ENCODE results near the gene NEK8.
"Not testable (repeated sequence)": the region's sequence is repeated elsewhere in the genome, so short reads cannot be mapped to it uniquely, and the experiment has no call there.

Gene NEK8

DNA sequence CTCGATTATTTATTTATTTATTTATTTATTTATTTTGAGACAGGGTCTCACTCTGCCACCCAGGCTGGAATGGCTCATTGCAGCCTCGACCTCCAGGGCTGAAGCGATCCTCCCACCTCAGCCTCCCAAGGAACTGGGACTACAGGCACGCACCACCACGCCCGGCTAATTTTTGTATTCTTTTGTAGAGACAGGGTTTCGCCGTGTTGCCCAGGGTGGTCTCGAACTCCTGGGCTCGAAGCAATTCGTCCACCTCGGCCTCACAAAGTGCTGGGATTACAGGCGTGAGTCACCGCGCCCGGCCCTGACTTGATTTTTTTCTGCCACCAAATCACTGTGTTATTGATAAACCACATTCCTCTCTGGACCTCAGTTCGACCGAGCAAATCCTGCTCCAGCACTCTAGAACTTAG, 9.6 kb upstream of the NEK8 start:
- Histone ChIP-seq H3K27me3 (ENCODE audit: control insufficient read depth in 1 of 2, insufficient read depth in 2 of 2, low read length in 2 of 2) (no peaks in the 10 kb centered on the region), H3K9me3 (ENCODE audit: control insufficient read depth in 2 of 2, low read length in 2 of 2) (no peaks in the 10 kb centered on the region), H3K27ac (ENCODE audit: low read length) (peak overlapping the region; percentile 76), H3K9ac (ENCODE audit: low read length in 2 of 2) (peak overlapping the region; percentile 87 to 89), H3K4me3 (ENCODE audit: low read length in 2 of 2) (peak overlapping the region; percentile 93 to 96), H3K4me1 (ENCODE audit: control insufficient read depth, insufficient read depth, low read length) (peaks cover 49% of the 10 kb centered on the region), H3K36me3 (ENCODE audit: control insufficient read depth in 2 of 2, insufficient read depth in 2 of 2, low read length in 2 of 2) (peaks cover 31 to 39% of the 10 kb centered on the region in 2 donors)

GRCh38 chr17:28720247-28720996, 8.2 kb upstream of the NEK8 start:
- peak overlapping the region; percentile 76 for H3K27ac ChIP-seq (ENCODE audit: low read length)
- H3K27me3 ChIP-seq (ENCODE audit: control insufficient read depth in 1 of 2, insufficient read depth in 2 of 2, low read length in 2 of 2) = no peaks in the 10 kb centered on the region
- H3K4me3 ChIP-seq (ENCODE audit: low read length in 2 of 2) = peak overlapping the region; percentile 93 to 96
- H3K4me1 ChIP-seq (ENCODE audit: control insufficient read depth, insufficient read depth, low read length) = peaks cover 55% of the 10 kb centered on the region
- H3K36me3 ChIP-seq (ENCODE audit: control insufficient read depth in 2 of 2, insufficient read depth in 2 of 2, low read length in 2 of 2) = peaks cover 22 to 31% of the 10 kb centered on the region in 2 donors
- H3K9me3 ChIP-seq (ENCODE audit: control insufficient read depth in 2 of 2, low read length in 2 of 2) = no peaks in the 10 kb centered on the region
- H3K9ac ChIP-seq (ENCODE audit: low read length in 2 of 2) = peak overlapping the region; percentile 87 to 89

- Histone ChIP-seq H3K4me3 (ENCODE audit: low read length in 2 of 2) (peak overlapping the region; percentile 93 to 96), H3K9ac (ENCODE audit: low read length in 2 of 2) (peak overlapping the region in 1 of 2 donors; percentile 89), H3K36me3 (ENCODE audit: control insufficient read depth in 2 of 2, insufficient read depth in 2 of 2, low read length in 2 of 2) (peaks cover 22 to 28% of the 10 kb centered on the region in 2 donors), H3K4me1 (ENCODE audit: control insufficient read depth, insufficient read depth, low read length) (peaks cover 58% of the 10 kb centered on the region)
- H3K27ac ChIP-seq (ENCODE audit: low read length); H3K27me3 ChIP-seq (ENCODE audit: control insufficient read depth in 1 of 2, insufficient read depth in 2 of 2, low read length in 2 of 2); H3K9me3 ChIP-seq (ENCODE audit: control insufficient read depth in 2 of 2, low read length in 2 of 2): not testable (repeated sequence)
These were observed 7.6 kb upstream of the NEK8 start for GRCh38 chr17:28720997-28721329.

DNA sequence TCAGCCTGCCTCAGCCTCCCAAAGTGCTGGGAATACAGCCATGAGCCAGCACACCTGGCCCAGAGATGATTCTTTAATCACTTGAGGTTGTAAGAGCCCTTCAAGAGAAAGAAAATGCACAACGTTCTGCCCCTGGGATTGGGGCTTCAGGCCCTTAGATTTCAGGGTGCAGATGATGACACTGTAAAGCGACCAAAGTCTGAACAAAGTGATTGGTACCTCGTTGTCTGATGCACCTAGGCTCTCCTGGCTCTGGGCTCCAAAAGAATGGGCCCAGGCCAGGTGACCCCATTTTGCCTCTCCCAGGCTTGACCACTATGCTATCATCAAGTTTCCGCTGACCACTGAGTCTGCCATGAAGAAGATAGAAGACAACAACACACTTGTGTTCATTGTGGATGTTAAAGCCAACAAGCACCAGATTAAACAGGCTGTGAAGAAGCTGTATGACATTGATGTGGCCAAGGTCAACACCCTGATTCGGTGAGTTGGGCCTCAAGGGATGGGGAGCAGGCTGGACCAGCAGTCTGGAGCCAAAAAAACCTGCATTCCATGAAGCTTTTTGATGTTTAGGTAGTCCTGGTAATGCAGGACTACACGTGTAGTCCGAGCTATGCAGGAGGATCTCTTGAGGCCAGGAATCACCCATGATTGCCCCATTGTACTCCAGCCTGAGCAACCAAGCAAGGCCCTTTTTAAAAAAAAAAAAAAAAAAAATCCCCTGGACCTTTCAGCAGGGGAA, 6.0 kb upstream of the NEK8 start:
- Histone ChIP-seq H3K9ac (ENCODE audit: low read length in 2 of 2) (no peak overlapping the region), H3K27ac (ENCODE audit: low read length) (no peak overlapping the region), H3K4me1 (ENCODE audit: control insufficient read depth, insufficient read depth, low read length) (peaks cover 59% of the 10 kb centered on the region), H3K27me3 (ENCODE audit: control insufficient read depth in 1 of 2, insufficient read depth in 2 of 2, low read length in 2 of 2) (peaks cover 2 to 10% of the 10 kb centered on the region in 2 donors), H3K4me3 (ENCODE audit: low read length in 2 of 2) (no peak overlapping the region), H3K36me3 (ENCODE audit: control insufficient read depth in 2 of 2, insufficient read depth in 2 of 2, low read length in 2 of 2) (peaks cover 22 to 27% of the 10 kb centered on the region in 2 donors), H3K9me3 (ENCODE audit: control insufficient read depth in 2 of 2, low read length in 2 of 2) (no peaks in the 10 kb centered on the region)

GRCh38 chr17:28723159-28723835, 5.3 kb upstream of the NEK8 start:
- Histone ChIP-seq H3K4me1 (ENCODE audit: control insufficient read depth, insufficient read depth, low read length) (peaks cover 60% of the 10 kb centered on the region), H3K9ac (ENCODE audit: low read length in 2 of 2) (no peak overlapping the region), H3K36me3 (ENCODE audit: control insufficient read depth in 2 of 2, insufficient read depth in 2 of 2, low read length in 2 of 2) (peaks cover 22 to 27% of the 10 kb centered on the region in 2 donors), H3K4me3 (ENCODE audit: low read length in 2 of 2) (no peak overlapping the region), H3K27ac (ENCODE audit: low read length) (no peak overlapping the region), H3K9me3 (ENCODE audit: control insufficient read depth in 2 of 2, low read length in 2 of 2) (no peaks in the 10 kb centered on the region), H3K27me3 (ENCODE audit: control insufficient read depth in 1 of 2, insufficient read depth in 2 of 2, low read length in 2 of 2) (peaks cover 2 to 10% of the 10 kb centered on the region in 2 donors)

DNA sequence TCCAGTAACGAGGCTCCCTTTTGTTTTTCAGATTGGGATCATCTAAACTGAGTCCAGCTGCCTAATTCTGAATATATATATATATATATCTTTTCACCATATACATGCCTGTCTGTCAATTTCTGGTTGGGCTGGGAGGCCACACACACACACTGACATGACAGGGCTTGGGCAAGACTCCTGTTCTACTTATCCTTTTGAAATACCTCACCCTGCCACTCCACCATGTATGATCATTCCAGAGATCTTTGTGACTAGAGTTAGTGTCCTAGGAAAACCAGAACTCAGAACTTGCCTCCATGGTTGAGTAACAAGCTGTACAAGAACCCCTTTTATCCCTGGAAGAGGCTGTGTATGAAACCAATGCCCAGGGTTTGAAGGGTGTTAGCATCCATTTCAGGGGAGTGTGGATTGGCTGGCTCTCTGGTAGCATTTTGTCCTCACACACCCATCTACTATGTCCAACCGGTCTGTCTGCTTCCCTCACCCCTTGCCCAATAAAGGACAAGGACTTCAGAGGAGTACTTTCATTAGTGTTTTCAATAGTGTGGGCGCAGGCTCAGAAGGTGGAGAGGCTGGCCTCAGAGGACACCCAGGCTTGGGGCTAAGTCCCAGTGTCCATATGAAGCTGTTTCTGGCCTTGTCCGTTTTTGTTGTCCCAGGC, 4.6 kb upstream of the NEK8 start:
- Histone ChIP-seq H3K4me1 (ENCODE audit: control insufficient read depth, insufficient read depth, low read length) (peaks cover 57% of the 10 kb centered on the region), H3K36me3 (ENCODE audit: control insufficient read depth in 2 of 2, insufficient read depth in 2 of 2, low read length in 2 of 2) (peaks cover 22 to 27% of the 10 kb centered on the region in 2 donors)
- not testable (repeated sequence) for H3K4me3 ChIP-seq (ENCODE audit: low read length in 2 of 2); H3K9me3 ChIP-seq (ENCODE audit: control insufficient read depth in 2 of 2, low read length in 2 of 2); H3K27me3 ChIP-seq (ENCODE audit: control insufficient read depth in 1 of 2, insufficient read depth in 2 of 2, low read length in 2 of 2); H3K9ac ChIP-seq (ENCODE audit: low read length in 2 of 2); H3K27ac ChIP-seq (ENCODE audit: low read length)

DNA sequence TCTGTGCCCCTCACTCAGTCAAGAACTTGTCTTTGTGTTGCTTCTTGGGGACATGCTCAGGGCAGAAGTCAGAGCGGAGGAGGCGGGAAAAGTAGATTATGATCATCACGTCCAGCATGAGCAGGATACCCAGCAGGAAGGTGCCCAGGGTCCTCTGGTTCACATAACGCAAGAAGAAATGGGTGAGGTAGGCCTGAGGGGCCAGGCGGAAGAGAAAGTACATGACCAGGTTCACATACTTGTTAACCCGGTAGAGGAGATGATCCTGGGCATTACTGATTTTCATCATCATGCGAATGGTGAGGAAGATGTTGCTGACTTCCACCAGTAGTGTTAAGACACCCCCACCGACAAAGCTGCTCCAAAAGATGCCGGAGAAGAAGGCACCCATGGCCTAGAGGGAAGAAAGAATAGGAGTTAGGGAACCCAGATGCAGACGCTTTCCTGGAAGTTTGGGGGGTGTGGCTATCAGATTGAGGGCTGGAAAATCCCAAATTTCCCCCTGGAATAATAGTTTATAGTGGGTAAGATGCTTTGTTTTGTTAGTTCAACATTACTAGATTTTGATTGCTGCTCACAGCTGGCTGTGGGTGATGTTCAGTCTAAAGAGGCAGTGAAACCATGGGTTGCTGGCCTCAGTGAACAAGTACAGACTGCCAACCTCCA, 4.0 kb upstream of the NEK8 start:
- Histone ChIP-seq H3K4me1 (ENCODE audit: control insufficient read depth, insufficient read depth, low read length) (peaks cover 56% of the 10 kb centered on the region), H3K9me3 (ENCODE audit: control insufficient read depth in 2 of 2, low read length in 2 of 2) (no peaks in the 10 kb centered on the region), H3K9ac (ENCODE audit: low read length in 2 of 2) (no peak overlapping the region), H3K36me3 (ENCODE audit: control insufficient read depth in 2 of 2, insufficient read depth in 2 of 2, low read length in 2 of 2) (peaks cover 22 to 27% of the 10 kb centered on the region in 2 donors), H3K4me3 (ENCODE audit: low read length in 2 of 2) (no peak overlapping the region), H3K27me3 (ENCODE audit: control insufficient read depth in 1 of 2, insufficient read depth in 2 of 2, low read length in 2 of 2) (peaks cover 2 to 10% of the 10 kb centered on the region in 2 donors), H3K27ac (ENCODE audit: low read length) (no peak overlapping the region)

GRCh38 chr17:28725166-28725659, 3.4 kb upstream of the NEK8 start:
- Histone ChIP-seq H3K9me3 (ENCODE audit: control insufficient read depth in 2 of 2, low read length in 2 of 2) (no peaks in the 10 kb centered on the region), H3K4me1 (ENCODE audit: control insufficient read depth, insufficient read depth, low read length) (peaks cover 56% of the 10 kb centered on the region), H3K4me3 (ENCODE audit: low read length in 2 of 2) (no peak overlapping the region), H3K9ac (ENCODE audit: low read length in 2 of 2) (no peak overlapping the region), H3K27me3 (ENCODE audit: control insufficient read depth in 1 of 2, insufficient read depth in 2 of 2, low read length in 2 of 2) (peaks cover 2 to 10% of the 10 kb centered on the region in 2 donors), H3K27ac (ENCODE audit: low read length) (no peak overlapping the region), H3K36me3 (ENCODE audit: control insufficient read depth in 2 of 2, insufficient read depth in 2 of 2, low read length in 2 of 2) (peaks cover 22 to 27% of the 10 kb centered on the region in 2 donors)

- Histone ChIP-seq H3K9me3 (ENCODE audit: control insufficient read depth in 2 of 2, low read length in 2 of 2) (no peaks in the 10 kb centered on the region), H3K4me1 (ENCODE audit: control insufficient read depth, insufficient read depth, low read length) (peaks cover 51% of the 10 kb centered on the region), H3K4me3 (ENCODE audit: low read length in 2 of 2) (peak overlapping the region in 1 of 2 donors; percentile 64), H3K36me3 (ENCODE audit: control insufficient read depth in 2 of 2, insufficient read depth in 2 of 2, low read length in 2 of 2) (peaks cover 22 to 27% of the 10 kb centered on the region in 2 donors), H3K27me3 (ENCODE audit: control insufficient read depth in 1 of 2, insufficient read depth in 2 of 2, low read length in 2 of 2) (peaks cover 2 to 10% of the 10 kb centered on the region in 2 donors), H3K27ac (ENCODE audit: low read length) (no peak overlapping the region), H3K9ac (ENCODE audit: low read length in 2 of 2) (no peak overlapping the region)
These were observed 2.8 kb upstream of the NEK8 start for GRCh38 chr17:28725660-28726225.
